GM19438 (cell line): ENCODE measurements around the gene APPL2.
A peak's percentile ranks its signal among the peaks of the same experiment; 100 is the strongest.

Source experiments
- ATAC-seq: cut with Tn5 transposase; IDR thresholded peaks from one replicate; pipeline ENCODE4 v1.9.1; 2021; ENCODE audit warnings: low read depth; ENCODE audit not compliant: unreplicated experiment

The APPL2 gene, protein sequence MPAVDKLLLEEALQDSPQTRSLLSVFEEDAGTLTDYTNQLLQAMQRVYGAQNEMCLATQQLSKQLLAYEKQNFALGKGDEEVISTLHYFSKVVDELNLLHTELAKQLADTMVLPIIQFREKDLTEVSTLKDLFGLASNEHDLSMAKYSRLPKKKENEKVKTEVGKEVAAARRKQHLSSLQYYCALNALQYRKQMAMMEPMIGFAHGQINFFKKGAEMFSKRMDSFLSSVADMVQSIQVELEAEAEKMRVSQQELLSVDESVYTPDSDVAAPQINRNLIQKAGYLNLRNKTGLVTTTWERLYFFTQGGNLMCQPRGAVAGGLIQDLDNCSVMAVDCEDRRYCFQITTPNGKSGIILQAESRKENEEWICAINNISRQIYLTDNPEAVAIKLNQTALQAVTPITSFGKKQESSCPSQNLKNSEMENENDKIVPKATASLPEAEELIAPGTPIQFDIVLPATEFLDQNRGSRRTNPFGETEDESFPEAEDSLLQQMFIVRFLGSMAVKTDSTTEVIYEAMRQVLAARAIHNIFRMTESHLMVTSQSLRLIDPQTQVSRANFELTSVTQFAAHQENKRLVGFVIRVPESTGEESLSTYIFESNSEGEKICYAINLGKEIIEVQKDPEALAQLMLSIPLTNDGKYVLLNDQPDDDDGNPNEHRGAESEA

DNA sequence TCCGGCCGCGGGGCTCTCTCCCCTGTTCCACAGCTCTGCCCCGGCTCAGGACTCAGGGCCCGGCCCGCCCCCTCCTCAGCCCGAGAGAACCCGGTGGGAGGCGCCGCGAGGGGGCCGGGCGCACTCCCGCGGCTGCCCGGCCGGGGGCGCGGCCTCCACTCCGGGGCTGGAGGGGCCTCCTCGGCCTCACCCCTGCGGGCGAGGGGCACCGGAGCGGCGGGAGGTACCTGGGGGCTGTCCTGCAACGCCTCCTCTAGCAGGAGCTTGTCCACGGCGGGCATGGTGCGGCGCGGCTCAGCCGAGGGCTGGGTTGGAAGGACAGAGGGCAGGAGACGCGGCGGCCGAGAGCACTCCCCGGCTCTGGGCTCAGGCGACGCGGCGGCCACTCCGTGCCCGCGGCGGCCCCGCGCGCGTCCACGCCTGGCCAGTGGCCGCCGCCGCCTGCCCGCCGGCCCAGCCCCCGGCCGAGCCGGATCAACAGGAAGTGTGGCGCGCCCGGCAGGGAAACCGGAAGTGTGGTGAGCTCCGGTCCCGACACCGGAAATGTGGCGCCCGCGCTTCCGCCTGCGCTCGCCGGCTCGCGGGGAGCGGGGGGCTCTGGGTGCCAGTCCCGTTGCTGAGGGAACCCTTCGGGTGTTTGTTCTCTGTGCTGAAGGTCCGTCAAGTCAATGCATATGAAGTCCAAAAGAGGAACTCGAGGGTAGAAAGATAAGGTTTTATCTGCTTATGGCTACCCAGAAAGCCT lies at the start of gene APPL2:
APPL2 (minus strand) TSS at position 443 of the 745 bp plus-strand sequence; CDS start at position 281, 162 bp downstream.
- peak; percentile 77 for ATAC-seq

- no peak for ATAC-seq
Measured at GRCh38 chr12:105285378-105285777, 49.4 kb upstream of the APPL2 start.

DNA sequence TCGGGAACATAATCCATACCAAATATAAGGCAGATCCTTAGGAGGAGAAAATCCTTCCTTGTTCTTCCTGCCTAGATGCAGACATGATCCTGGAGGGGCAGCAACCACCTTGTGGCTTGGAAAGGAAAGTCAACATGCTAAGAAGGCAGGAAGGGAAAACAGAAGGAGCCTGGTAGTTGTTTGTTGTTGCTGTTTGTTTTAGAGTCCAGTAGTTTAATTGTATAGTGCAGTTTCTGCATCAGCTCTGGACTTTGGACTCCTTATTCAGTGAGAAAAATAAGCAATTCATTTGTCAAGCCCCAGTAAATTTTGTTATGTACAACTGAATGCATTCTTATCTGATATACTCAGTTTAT lies 45.7 kb upstream of the APPL2 start:
- ATAC-seq: no peak

GRCh38 chr12:105280966-105281693 lies 45.2 kb upstream of the APPL2 start:
- ATAC-seq: no peak

DNA sequence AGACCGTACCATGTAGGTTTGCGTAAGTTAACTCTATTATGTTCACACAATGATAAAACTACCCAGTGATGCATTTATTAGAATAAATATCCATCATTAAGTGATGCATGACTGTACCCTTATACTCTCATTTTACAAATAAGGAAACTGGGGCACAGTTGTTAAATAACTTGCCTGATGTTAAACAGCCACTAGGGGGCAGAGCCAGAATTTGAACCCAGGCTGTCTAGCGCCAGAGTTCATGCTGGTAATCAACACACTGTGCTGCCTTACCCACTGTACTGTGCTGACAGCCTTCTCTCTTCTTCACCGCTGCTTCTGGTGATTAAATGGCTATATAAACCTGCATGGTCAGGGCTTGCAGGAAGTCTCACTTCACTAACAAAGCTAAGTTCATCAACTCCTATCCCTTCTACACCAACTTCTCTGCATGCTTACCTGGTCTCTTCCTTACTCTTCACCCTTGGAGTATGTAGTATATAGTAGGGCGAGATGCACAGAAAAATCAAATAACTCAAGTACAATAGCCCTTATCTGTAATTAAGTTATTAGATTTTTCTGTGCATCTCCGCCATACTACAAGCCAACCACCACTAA lies 43.6 kb upstream of the APPL2 start:
- ATAC-seq: no peak

GRCh38 chr12:105278043-105278697 lies 42.2 kb upstream of the APPL2 start:
- no peak for ATAC-seq

- ATAC-seq: no peak
Measured at GRCh38 chr12:105275997-105276733, 40.2 kb upstream of the APPL2 start.

DNA sequence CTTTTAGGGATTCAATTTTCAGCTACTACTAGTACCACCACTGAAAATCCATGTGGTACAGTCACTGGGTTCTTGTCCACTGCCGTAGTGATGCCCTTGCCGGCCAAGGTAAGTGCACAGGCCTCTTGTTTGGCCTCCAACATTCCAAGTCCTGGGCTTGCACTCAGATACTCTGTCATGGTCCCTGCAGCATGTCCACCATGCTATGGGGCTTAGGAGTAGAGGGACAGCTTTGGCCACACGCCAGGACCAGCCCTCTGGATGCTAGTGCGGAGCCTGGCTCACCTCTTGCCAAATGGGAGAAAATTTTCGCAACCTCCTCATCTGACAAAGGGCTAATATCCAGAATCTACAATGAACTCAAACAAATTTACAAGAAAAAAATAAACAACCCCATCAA lies 38.6 kb upstream of the APPL2 start:
- no peak for ATAC-seq

- ATAC-seq: no peak
Measured at GRCh38 chr12:105273601-105274000, 37.6 kb upstream of the APPL2 start.

- no peak for ATAC-seq
Measured at GRCh38 chr12:105272814-105273416, 36.9 kb upstream of the APPL2 start.

GRCh38 chr12:105272152-105272551 lies 36.2 kb upstream of the APPL2 start:
- no peak for ATAC-seq

GRCh38 chr12:105271364-105271763 lies 35.4 kb upstream of the APPL2 start:
- ATAC-seq: no peak

DNA sequence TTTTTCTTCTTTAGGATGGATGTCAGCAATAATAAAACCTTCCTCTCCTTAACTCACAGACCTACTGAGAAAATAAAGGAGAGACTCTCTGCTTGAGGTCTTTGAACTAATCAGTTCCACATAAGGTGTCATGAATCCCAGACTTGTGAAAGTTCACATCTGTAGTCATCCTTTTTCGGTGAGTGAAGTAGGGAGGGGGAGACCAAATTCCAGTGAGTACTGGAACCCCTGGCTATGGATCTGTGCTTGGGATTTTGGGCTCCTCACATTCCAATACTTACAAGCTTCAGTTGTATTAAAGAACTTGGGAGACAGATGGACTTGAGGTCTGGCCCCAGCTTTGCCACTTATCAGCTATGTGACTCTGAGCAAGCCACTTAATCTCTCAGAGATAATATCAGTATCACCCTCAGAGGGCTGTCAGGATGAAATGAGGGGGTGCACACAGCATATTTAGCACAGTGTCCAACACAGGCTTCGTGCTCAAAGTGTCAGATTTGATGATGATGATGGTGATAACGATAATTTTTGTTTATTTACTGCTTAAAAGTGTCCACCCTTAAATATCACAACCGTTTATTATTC lies 34.8 kb upstream of the APPL2 start:
- no peak for ATAC-seq

DNA sequence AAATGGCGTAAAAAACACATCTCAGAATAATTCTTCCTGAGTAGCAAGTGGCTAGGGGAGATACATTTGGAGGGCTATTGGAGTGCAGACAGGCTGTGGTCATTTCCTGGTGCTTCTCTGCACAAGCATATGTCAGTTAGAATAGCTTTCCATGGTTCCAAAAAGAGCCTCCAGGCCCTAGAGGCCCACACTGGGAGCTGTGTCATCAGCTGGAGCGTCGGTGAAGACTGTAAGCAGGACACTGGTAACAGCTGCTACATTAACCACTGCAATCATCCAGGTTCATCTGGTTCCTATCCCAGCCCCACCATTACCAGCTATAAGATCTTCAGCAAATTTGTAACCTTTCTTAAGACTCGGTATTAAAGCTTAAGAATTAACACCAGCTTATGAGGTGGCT lies 31.7 kb upstream of the APPL2 start:
- no peak for ATAC-seq

DNA sequence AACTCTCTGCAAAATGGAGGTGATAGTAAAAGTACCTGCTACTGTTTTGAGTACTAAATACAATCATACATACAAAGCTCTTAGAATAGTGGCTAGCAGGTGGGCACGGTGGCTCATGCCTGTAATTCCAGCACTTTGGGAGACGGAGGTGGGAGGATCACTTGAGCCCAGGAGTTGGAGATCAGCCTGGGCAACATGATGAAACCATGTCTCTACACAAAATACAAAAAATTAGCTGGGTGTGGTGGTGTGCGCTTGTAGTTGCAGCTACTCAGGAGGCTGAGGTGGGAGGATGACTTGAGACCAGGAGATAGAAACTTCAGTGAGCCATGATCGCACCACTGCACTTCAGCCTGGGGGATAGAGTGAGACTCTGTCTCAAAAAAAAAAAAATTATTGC lies 28.8 kb upstream of the APPL2 start:
- no peak for ATAC-seq

GRCh38 chr12:105262461-105263184 lies 26.6 kb upstream of the APPL2 start:
- ATAC-seq: no peak

DNA sequence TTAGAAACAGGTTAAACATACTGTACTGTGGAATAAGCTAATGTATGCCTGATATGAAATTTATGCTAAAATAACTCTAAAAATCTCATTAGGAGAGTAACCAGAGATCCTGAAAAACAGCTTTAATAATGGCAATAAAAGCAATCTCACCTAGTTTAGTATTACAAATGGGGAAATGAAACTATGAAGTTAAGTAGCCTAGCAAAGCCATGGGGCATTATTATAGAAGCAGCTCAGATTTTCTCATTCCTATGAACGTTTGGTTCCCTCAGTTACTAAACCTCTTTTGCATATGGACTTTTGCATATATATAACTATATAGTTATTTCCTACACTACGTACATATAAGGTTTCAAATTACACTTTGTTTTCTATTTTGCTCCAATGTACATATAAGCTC lies 25.0 kb upstream of the APPL2 start:
- ATAC-seq: no peak

- ATAC-seq: no peak
Measured at GRCh38 chr12:105259226-105259625, 23.3 kb upstream of the APPL2 start.
